Activated CD4-positive, alpha-beta T cell treated with anti-CD3 and anti-CD28 coated beads, Interleukin-2, amount 50 U/mL, for 24 hours (primary cell): ENCODE data around the gene LDAH.
"Not testable (repeated sequence)": the region's sequence is repeated elsewhere in the genome, so short reads cannot be mapped to it uniquely, and the experiment has no call there.

Experiments used
- DNase-seq, 2 donors: peaks; one replicate each; pipeline ENCODE4 v3.0.0-alpha.2; 2020; ENCODE audit warnings: low read depth in 1 of 2, low spot score in 1 of 2

The LDAH gene

DNA sequence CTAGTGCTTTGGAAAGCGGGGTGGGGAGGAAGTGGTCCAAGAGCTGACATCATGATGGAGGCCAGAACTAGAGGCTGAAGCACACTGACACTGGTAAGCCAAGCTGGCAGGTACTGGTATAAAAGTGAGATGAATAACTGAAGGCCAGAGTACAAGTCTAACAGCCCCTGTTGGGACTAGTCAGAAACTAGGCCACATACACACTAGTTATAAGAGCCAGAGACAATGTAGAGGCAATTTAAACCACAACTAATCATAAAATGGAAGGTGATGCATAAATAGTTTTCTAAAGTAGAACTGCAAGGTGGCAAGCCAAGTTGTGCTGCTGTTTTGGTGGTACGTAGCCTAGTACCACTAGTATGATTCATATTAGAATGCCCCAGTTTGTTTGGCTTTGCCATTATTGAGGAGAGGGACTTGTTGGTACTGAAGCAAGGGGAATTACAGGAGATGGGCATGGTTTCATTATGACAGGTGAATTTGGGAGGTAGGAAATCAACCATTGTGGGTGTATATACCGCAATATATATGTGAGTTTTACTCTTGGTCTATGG is 98.3 kb downstream of the LDAH start:
- no peak for DNase-seq

- DNase-seq: no peak
These were observed 99.4 kb downstream of the LDAH start for GRCh38 chr2:20723543-20723942.

DNA sequence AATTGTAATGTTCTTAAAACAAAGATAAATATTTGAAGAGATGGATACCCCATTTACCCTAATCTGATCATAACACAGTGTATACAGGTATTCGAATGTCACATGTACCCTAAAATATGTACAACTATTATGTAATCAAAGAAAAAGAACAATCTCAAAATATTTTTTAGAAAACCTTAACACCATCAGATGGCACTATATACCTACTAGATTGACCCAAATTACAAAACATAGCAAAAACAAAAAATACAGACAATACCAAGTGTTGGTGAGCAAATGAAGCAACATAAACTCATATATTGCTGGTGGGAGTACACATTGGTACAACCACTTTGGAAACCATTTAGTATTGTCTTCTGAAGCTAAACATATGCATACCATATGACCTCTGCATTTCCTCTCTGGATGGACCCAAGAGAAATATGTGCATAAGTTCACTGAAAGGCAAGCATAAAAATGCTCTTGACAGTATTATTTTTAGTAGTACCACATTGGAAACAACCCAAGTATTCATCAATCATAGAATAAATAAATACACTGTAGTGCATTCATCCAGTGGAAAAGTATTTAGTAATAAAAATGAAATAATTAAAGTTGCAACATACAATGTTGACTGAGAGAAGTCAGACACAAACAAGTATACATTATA is 100.2 kb downstream of the LDAH start:
- DNase-seq: no peak

DNA sequence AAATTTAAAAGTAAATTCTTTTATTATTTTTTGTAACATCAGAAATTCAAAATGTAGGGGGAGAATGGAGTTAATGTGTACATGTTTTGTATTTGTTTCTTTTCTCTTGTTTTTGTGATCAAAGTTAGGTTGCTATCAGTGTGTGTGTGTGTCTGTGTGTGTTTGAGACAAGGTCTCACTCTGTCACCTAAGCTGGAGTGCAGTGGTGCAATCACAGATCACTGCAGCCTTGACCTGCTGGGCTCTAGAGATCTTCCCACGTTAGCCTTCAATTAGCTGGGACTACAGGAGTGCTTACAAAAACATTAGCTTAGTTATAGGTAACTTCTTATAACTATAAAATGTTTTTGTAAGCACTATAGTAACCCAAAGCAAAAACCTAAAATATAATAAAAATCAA is 105.3 kb downstream of the LDAH start:
- no peak for DNase-seq

- not testable (repeated sequence) for DNase-seq
These were observed 106.7 kb downstream of the LDAH start for GRCh38 chr2:20716164-20716563.

DNA sequence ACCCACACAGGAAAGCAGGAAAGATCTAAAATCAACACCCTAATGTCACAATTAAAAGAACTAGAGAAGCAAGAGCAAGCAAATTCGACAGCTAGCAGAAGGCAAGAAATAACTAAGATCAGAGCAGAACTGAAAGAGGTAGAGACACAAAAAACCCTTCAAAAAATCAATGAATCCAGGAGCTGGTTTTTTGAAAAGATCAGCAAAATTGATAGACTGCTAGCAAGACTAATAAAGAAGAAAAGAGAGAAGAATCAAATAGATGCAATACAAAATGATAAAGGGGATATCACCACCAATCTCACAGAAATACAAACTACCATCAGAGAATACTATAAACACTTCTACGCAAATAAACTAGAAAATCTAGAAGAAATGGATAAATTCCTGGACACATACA is 108.5 kb downstream of the LDAH start:
- DNase-seq: not testable (repeated sequence)

- not testable (repeated sequence) for DNase-seq
These were observed 109.3 kb downstream of the LDAH start for GRCh38 chr2:20713585-20713984.

GRCh38 chr2:20711641-20712040 is 111.3 kb downstream of the LDAH start:
- not testable (repeated sequence) for DNase-seq

DNA sequence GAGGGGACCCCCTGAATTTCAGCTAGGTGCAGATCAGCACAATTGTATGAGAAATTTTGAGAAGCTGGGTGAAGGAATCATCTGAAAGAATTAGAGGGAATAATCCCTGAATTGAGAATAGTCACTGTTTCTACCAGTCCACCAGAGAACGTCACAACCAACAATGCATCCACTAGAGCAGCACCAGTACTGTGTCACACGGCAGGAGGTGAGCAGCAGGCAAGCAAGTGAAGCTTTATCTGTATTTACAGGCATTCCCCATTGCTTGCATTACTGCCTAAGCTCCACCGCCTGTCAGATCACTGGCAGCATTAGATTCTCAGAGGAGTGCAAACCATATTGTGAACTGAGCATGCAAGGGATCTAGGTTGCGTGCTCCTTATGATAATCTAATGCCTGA is 115.3 kb downstream of the LDAH start:
- DNase-seq: no peak

- DNase-seq: no peak
These were observed 116.1 kb downstream of the LDAH start for GRCh38 chr2:20706786-20707185.

- DNase-seq: no peak
These were observed 116.7 kb downstream of the LDAH start for GRCh38 chr2:20706217-20706616.

- DNase-seq: no peak
These were observed 118.0 kb downstream of the LDAH start for GRCh38 chr2:20704886-20705285.

- no peak for DNase-seq
These were observed 120.3 kb downstream of the LDAH start for GRCh38 chr2:20702563-20702962.

DNA sequence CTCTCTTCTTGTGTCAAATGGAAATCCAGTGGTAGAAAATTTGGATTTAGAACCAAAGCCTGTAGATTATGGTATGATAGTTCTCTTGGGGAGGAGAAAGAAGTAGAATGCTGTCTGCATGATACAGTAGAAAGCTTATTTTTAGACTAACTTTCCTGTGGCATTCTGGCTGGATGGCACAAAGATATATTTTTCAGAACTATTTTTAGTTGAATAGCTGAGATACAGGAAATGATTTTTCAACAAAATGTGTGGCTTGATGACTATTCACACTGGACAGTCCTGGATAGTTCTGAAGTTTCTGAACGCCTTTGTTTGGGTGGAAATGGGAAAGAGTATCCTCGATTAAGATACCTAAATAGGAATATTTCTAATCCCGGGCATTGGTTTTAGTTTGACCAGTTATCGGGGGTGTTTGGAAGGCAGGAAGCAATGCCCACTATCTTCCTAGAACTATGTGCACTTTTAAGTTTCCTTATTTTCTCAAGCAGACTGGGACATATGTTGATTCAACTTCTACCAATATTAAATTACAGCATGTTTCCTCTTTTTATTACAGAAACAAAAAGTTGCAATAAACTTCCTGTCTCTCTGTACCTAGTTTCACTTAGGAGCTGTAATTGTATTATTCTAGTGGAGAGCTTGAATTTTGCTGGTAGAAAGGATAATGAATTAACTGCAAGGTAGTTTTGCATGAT is 123.8 kb downstream of the LDAH start:
- no peak for DNase-seq

DNA sequence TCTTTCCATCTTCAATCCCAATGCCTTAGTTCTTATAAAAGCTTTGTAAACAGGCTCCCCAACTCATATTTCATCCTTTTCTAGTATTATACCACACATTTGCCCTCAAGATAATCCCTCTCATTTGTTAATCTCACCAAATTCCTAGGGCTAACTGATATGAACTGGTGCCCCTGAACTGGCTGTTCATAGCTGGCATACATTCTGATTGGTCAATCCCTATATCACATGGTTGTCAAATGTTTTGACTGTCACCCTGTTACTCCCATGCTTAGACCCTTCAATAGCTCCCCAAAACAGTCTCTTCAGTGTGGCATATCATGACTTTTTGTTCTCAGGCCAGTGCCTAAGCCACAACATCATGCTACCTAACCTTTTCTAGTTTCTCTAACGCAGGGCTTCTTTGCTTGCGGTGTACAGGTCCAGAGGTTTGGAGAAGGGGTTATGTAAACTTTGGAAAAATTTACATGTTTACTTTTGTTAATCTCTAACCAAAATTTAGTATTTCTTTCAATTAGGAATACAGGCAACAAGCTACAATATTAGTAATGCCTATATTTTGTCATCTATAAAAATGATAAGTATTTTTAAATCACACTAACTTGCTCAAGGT is 125.5 kb downstream of the LDAH start:
- DNase-seq: no peak

DNA sequence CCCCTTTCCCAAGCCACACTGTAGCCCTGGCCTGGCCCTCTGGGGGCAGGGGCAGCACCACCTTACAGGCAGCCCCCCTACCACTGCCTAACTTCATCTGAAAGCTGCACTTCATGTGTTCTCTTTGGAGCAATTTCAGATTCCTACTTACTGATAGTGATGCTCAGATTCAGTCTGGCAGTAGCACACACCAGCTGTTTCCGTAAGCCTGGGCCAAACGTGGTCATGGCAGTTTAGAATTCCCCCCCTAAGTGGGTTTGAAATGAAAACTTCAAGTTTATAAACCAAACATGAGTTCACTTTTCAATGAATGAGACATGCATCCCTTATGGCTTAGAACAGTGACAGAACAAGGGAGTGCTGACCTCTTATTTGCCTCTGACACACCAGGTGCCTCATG is 126.5 kb downstream of the LDAH start:
- DNase-seq: no peak

- no peak for DNase-seq
These were observed 129.6 kb downstream of the LDAH start for GRCh38 chr2:20693317-20693716.

DNA sequence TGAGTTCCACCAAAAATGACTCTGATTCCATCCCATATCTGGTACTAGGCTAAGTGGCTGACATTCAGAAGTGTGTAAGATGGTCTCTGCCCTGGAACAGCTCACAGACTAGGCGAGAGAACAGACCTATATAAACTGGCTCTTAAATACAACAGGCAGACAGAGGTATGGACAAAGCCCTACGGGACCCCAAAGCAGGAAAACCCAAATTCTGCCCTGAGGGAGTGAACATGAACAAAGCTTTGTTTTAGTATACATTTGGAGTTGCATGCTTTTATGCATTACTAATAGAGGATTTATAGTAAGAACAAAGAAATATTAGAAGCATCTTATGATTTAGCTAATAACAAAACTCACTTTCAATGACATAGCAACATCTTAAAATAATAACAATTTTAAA is 130.8 kb downstream of the LDAH start:
- no peak for DNase-seq

GRCh38 chr2:20691076-20691734 is 131.7 kb downstream of the LDAH start:
- DNase-seq: no peak

DNA sequence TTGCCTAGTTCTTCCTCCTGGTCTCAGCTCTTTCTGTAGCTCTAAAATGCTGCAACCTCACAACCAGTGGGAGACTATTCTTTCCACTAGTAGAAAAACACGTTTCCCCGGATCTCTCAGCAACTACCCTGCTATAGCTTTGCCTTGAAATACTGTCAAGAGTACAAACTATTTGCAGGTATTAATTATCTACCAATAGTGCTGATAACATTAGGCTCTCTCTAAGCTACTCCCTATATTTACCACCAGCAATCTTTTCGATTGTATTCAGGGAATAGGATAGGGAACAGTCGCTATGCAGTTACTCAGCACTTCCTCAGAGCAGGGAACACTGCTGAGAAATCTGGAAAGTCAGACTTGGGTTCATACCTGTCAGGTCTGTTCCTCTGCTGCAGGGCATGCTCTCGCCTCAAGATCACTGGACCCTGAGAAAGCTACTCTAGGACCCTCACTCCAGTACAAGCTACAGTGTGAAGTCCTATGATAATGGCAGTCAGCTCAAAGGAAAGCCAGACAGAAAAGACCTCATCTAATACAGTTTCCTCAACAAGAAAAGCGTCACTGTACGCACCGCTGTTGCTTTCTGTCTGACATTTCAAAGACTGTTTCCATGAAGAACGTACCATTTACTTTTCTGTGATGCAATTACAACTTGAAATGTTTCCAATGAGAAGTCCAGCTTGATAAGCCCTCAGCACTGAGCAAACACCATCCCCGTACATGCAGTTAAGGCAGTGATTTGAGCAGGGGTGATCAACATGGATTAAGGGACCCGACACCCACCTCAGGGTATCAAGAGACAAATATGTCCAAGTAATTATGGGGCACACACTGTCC is 133.3 kb downstream of the LDAH start:
- DNase-seq: no peak
